Melanocyte of skin (primary cell): Measurements from ENCODE around the gene JUN. TPM values are rescaled to one million over a fixed set of nuclear protein-coding genes. Genes with fewer than 3 reads are reported as not detected.

ENCODE experiments used
- total RNA-seq, 2 donors: library from RNA; depleted of rRNA; stranded (reverse); fragments of >200 nt; gene quantifications; 2 replicates each; pipeline ENCODE4 v1.2.3, GENCODE V29; 2012

JUN gene
- total RNA-seq: 10 to 100 TPM in 1 of 2 donors, 1 to 10 TPM in 1; 7.7 to 28.9 TPM

DNA sequence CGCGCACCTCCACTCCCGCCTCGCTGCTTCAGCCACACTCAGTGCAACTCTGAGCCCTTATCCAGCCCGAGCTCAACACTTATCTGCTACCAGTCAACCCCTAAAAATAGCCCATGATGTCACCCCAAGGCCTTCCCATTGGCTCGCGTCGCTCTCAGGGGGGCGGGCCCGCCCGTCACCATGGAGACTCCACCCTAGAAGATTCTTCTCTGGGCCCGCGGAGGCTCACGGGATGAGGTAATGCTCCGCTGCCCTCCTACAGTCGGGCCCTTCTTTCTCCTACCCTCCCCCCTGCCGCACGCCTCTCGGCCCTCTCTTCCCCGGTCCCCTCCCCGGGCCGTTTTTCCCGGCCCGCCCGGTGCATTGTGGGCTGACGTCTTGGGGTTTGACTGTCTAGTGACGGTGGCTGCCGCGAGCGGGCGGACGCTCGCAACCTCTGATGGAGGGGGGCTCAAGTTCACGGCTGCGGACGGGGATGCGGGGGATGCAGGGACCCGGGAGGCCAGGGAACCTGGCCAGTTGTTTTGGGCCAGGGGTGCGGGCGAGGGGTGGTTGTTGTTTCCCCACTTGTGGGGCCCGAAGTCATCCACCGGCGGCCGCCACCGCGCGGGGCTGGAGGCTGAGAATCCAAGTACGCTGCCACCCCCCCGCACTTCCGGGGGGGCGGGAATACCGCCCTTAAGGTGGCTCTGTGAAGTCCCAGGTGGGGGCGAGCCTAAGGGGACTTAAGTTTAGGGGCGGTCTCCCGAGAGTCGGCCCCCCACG is at the start of gene JUN:
TSS of gene JUN (minus strand) at position 55 of the 765 bp plus-strand sequence. CDS start 977 bp downstream, outside the sequence.

Other genes starting within 250 kb of the JUN start
- 10 to 100 TPM; 11.0 to 18.2 TPM for gene OMA1, start 237.3 kb downstream of the JUN start, total RNA-seq
- gene TACSTD2, start 206.8 kb downstream of the JUN start, total RNA-seq: under 1 TPM; under 0.01 TPM
- gene MYSM1, start 84.0 kb downstream of the JUN start, total RNA-seq: 10 to 100 TPM; 21.3 to 23.3 TPM